ENCODE results near the gene ZNF512.
A peak's percentile ranks its signal among the peaks of the same experiment; 100 is the strongest.

The ZNF512 gene

GRCh38 chr2:27636766-27637165, 53.9 kb downstream of the ZNF512 start:
- DNase-seq (ENCODE audit: low spot score): no peak
- no peak for FAIRE-seq

GRCh38 chr2:27638037-27638637, 55.3 kb downstream of the ZNF512 start:
- DNase-seq (ENCODE audit: low spot score): no peak
- FAIRE-seq: peak; percentile 42

- FAIRE-seq (no peak), DNase-seq (ENCODE audit: low spot score) (no peak)
These were observed 55.9 kb downstream of the ZNF512 start for GRCh38 chr2:27638709-27639108.

- FAIRE-seq: no peak
- no peak for DNase-seq (ENCODE audit: low spot score)
These were observed 57.9 kb downstream of the ZNF512 start for GRCh38 chr2:27640722-27641245.

- DNase-seq (ENCODE audit: low spot score) (no peak), FAIRE-seq (no peak)
These were observed 62.4 kb downstream of the ZNF512 start for GRCh38 chr2:27645197-27645596.

- no peak for DNase-seq (ENCODE audit: low spot score)
- FAIRE-seq: no peak
These were observed 64.4 kb downstream of the ZNF512 start for GRCh38 chr2:27647289-27647688.

GRCh38 chr2:27647737-27648136, 64.9 kb downstream of the ZNF512 start:
- FAIRE-seq: no peak

GRCh38 chr2:27651056-27651455, 68.2 kb downstream of the ZNF512 start:
- FAIRE-seq (no peak), DNase-seq (ENCODE audit: low spot score) (no peak)

More at GRCh38 chr2:27647737-27648136, 64.9 kb downstream of the ZNF512 start:
- DNase-seq (ENCODE audit: low spot score): no peak

- FAIRE-seq (peak; percentile 17), DNase-seq (ENCODE audit: low spot score) (no peak)
These were observed 69.5 kb downstream of the ZNF512 start for GRCh38 chr2:27652341-27652740.

GRCh38 chr2:27652790-27653189, 69.9 kb downstream of the ZNF512 start:
- FAIRE-seq (no peak), DNase-seq (ENCODE audit: low spot score) (no peak)

GRCh38 chr2:27653397-27653796, 70.6 kb downstream of the ZNF512 start:
- FAIRE-seq (no peak), DNase-seq (ENCODE audit: low spot score) (no peak)

GRCh38 chr2:27655155-27655951, 72.5 kb downstream of the ZNF512 start:
- DNase-seq (ENCODE audit: low spot score): no peak
- FAIRE-seq: no peak

GRCh38 chr2:27661371-27661770, 78.5 kb downstream of the ZNF512 start:
- FAIRE-seq: no peak
- no peak for DNase-seq (ENCODE audit: low spot score)

GRCh38 chr2:27663285-27664153, 80.7 kb downstream of the ZNF512 start, which contains the start of the genes SLC4A1AP and SUPT7L:
SLC4A1AP (plus strand) TSS chr2:27663889; CDS start chr2:27663915, 26 bp downstream.
SUPT7L (minus strand) TSS chr2:27663614; CDS start chr2:27662192, 1,422 bp downstream.
- FAIRE-seq (peak; percentile 46), DNase-seq (ENCODE audit: low spot score) (peak; percentile 82)

- DNase-seq (ENCODE audit: low spot score) (no peak), FAIRE-seq (no peak)
These were observed 81.3 kb downstream of the ZNF512 start for GRCh38 chr2:27664154-27664574.

- DNase-seq (ENCODE audit: low spot score) (no peak), FAIRE-seq (no peak)
These were observed 82.0 kb downstream of the ZNF512 start for GRCh38 chr2:27664622-27665363.

GRCh38 chr2:27667446-27667845, 84.6 kb downstream of the ZNF512 start:
- FAIRE-seq (no peak), DNase-seq (ENCODE audit: low spot score) (no peak)

GRCh38 chr2:27671235-27671634, 88.4 kb downstream of the ZNF512 start:
- no peak for FAIRE-seq
- no peak for DNase-seq (ENCODE audit: low spot score)

All from urothelium cell line (cell line).